K562 (cell line): ENCODE results near the gene PDPR. TPM values are rescaled to one million over a fixed set of nuclear protein-coding genes. Genes with fewer than 3 reads are reported as not detected.
"Not testable (repeated sequence)": the region's sequence is repeated elsewhere in the genome, so short reads cannot be mapped to it uniquely, and the experiment has no call there.

Source experiments
- ATF3 ChIP-seq, 2 experiments: fragments of 450-650 bp in 1 of 2; sonication (generic) in 1 of 2; formaldehyde crosslinking in 1 of 2; IDR thresholded peaks in 1 of 2; conservative IDR thresholded peaks in 1 of 2; 2 replicates each; pipeline versions ENCODE4 v1.6.1 to v1.8.1; 2016 to 2023; ENCODE audit warnings: mild to moderate bottlenecking in 2 of 2, moderate library complexity in 2 of 2, inconsistent platforms in 1 of 2, missing genetic modification reagents in 1 of 2
- CTBP1 ChIP-seq: fragments of 450-650 bp; IDR thresholded peaks from 2 replicates; pipeline ENCODE4 v1.6.1; 2016; ENCODE audit warnings: borderline replicate concordance
- CXXC5 ChIP-seq: fragments of 250-450 bp; sonication (Bioruptor Pico); IDR thresholded peaks from 2 replicates; pipeline ENCODE4 v1.8.0; 2022; ENCODE audit warnings: inconsistent platforms, mild to moderate bottlenecking, moderate library complexity
- ETS1 ChIP-seq: conservative IDR thresholded peaks from 2 replicates; pipeline ENCODE4 v1.6.1; 2011; ENCODE audit warnings: low read depth, mild to moderate bottlenecking, low read length; ENCODE audit not compliant: control insufficient read depth
- FOXK2 ChIP-seq, 2 experiments: fragments of 450-650 bp; IDR thresholded peaks in 1 of 2; conservative IDR thresholded peaks in 1 of 2; 2 replicates each; pipeline ENCODE4 v1.6.1; 2016; ENCODE audit warnings: low read depth in 2 of 2, mild to moderate bottlenecking in 1 of 2
- GABPB1 ChIP-seq: sonication (generic); formaldehyde crosslinking; IDR thresholded peaks from 2 replicates; pipeline ENCODE4 v1.8.0; 2022; ENCODE audit warnings: mild to moderate bottlenecking, missing genetic modification reagents
- HNRNPLL ChIP-seq: fragments of 200-400 bp; formaldehyde crosslinking; IDR thresholded peaks from 2 replicates; pipeline ENCODE4 v1.6.1; 2017; ENCODE audit warnings: low read length, low read depth, mild to moderate bottlenecking; ENCODE audit not compliant: poor library complexity, severe bottlenecking
- MTA3 ChIP-seq: fragments of 450-650 bp; formaldehyde crosslinking; IDR thresholded peaks from 2 replicates; pipeline ENCODE4 v1.6.1; 2017; ENCODE audit warnings: mild to moderate bottlenecking, borderline replicate concordance
- PKNOX1 ChIP-seq: fragments of 450-650 bp; IDR thresholded peaks from 2 replicates; pipeline ENCODE4 v1.6.1; 2016
- POLR2A ChIP-seq: fragments of 450-650 bp; conservative IDR thresholded peaks from 2 replicates; pipeline ENCODE4 v1.6.1; 2016
- RBFOX2 ChIP-seq: fragments of 200-400 bp; formaldehyde crosslinking; IDR thresholded peaks from 2 replicates; pipeline ENCODE4 v1.6.1; 2017; ENCODE audit warnings: low read depth, mild to moderate bottlenecking, low read length, moderate library complexity
- TCF7L2 ChIP-seq: fragments of 150-350 bp; IDR thresholded peaks from 2 replicates; pipeline ENCODE4 v1.6.1; 2016; ENCODE audit warnings: low read depth, mild to moderate bottlenecking, low read length, moderate library complexity
- TEAD4 ChIP-seq, 2 experiments: sonication (generic) in 1 of 2; formaldehyde crosslinking in 1 of 2; IDR thresholded peaks; 2 replicates each; pipeline versions ENCODE4 v1.6.1 to v1.8.0; 2012 to 2022; ENCODE audit warnings: borderline replicate concordance in 1 of 2, inconsistent platforms in 1 of 2, low read length in 1 of 2, mild to moderate bottlenecking in 1 of 2, missing genetic modification reagents in 1 of 2
- TGIF2 ChIP-seq: sonication (generic); formaldehyde crosslinking; IDR thresholded peaks from 2 replicates; pipeline ENCODE4 v1.8.1; 2022; ENCODE audit warnings: mild to moderate bottlenecking, missing genetic modification reagents, moderate library complexity
- YY1 ChIP-seq, 3 experiments: IDR thresholded peaks; 2 replicates each; pipeline ENCODE4 v1.6.1; 2011; ENCODE audit warnings: low read length in 2 of 3, mild to moderate bottlenecking in 2 of 3, moderate library complexity in 2 of 3, borderline replicate concordance in 1 of 3, control low read depth in 1 of 3, low read depth in 1 of 3; ENCODE audit not compliant: insufficient read depth in 3 of 3, insufficient replicate concordance in 2 of 3, control insufficient read depth in 1 of 3, insufficient read length in 1 of 3; ENCODE audit errors: extremely low read depth in 1 of 3
- polyA plus RNA-seq, 8 experiments: library from polyadenylated mRNA; depleted of rRNA in 4 of 8; stranded (reverse) in 5 of 8; unstranded in 3 of 8; fragments of >200 nt; fragmentation: Nextera tagmentation in 2 of 8; fragmentation: Illumina TruSeq in 1 of 8; extraction: Ambion mirVana in 2 of 8; extraction: Trizol in 1 of 8; gene quantifications; 2 replicates each; pipeline versions ENCODE4 v1.2.1 to v1.2.3, GENCODE V29; 2011 to 2014; ENCODE audit warnings: inconsistent platforms in 1 of 8, missing spikeins in 1 of 8
- total RNA-seq, 7 experiments: library from RNA; depleted of rRNA in 6 of 7; stranded (reverse); fragments of >200 nt in 6 of 7; fragmentation: Illumina TruSeq in 2 of 7; extraction: Trizol in 2 of 7; gene quantifications; 2 replicates each; pipeline versions ENCODE4 v1.2.1 to v1.2.3, GENCODE V29; 2011 to 2021; ENCODE audit warnings: low replicate concordance in 1 of 7
- TF ChIP-seq, protein P1 (sequence below), 2 experiments: fragments of 450-650 bp in 1 of 2; IDR thresholded peaks; 2 replicates each; pipeline ENCODE4 v1.6.1; 2011 to 2017; ENCODE audit warnings: low read depth in 2 of 2, antibody characterized with exemption in 1 of 2, borderline replicate concordance in 1 of 2, low read length in 1 of 2, mild to moderate bottlenecking in 1 of 2, mixed read lengths in 1 of 2; ENCODE audit not compliant: control insufficient read depth in 1 of 2

The PDPR gene
- total and polyA plus RNA-seq, 9 of the 15 experiments (the other 6 are each of a cell fraction or from before 2014, with no cell fraction given): 4.9 to 35.7 (median 19.1) TPM

DNA sequence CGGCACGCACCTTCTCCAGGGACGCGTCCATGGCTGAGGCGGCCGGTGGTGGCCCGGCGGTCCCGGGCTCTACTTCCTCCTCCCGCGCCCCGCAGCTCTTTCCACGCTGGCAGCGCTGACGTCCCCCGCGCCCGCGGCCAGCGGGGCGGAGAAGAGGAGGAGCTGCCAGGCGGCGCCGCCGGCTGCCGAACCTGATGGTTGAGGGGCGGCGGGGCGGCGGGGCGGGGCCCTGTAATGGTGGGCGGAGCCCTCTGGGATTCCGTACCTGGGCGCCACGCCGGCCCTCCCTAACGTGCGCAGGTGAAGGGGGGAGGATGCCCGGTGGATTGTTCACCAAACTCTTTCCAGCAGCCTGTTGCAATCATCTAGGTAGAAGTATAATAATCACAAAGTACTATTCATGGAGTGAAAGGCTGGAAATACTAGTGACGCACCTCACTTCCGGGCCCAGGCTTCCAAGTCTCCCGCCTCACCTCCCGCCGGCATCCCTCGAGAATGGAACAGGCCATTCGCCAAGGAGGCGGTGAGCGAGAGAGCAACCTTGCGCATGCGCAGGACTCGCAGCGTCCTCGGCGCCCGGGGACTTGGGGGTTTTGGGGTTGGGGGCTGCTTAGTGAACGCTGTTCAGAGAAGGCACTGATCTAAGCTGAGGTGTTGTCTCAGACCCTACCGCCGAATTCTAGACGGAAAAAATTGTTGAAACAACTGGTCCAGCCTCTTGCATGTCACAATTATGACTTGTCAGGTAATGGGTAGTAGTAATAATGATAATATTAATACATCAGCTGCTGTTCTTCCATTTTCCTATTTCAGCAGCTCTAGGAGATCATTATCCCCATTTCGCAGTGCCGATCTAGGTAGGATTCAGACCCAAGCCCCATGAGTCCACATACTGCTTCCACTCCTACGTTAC lies 48.1 kb upstream of the PDPR start (continued):
- TF ChIP-seq, protein P1, sequence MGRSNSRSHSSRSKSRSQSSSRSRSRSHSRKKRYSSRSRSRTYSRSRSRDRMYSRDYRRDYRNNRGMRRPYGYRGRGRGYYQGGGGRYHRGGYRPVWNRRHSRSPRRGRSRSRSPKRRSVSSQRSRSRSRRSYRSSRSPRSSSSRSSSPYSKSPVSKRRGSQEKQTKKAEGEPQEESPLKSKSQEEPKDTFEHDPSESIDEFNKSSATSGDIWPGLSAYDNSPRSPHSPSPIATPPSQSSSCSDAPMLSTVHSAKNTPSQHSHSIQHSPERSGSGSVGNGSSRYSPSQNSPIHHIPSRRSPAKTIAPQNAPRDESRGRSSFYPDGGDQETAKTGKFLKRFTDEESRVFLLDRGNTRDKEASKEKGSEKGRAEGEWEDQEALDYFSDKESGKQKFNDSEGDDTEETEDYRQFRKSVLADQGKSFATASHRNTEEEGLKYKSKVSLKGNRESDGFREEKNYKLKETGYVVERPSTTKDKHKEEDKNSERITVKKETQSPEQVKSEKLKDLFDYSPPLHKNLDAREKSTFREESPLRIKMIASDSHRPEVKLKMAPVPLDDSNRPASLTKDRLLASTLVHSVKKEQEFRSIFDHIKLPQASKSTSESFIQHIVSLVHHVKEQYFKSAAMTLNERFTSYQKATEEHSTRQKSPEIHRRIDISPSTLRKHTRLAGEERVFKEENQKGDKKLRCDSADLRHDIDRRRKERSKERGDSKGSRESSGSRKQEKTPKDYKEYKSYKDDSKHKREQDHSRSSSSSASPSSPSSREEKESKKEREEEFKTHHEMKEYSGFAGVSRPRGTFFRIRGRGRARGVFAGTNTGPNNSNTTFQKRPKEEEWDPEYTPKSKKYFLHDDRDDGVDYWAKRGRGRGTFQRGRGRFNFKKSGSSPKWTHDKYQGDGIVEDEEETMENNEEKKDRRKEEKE (IDR thresholded peaks at IDR 0.05; ENCODE audit: borderline replicate concordance in 1 of 2, control insufficient read depth in 1 of 2, low read depth in 2 of 2, low read length in 1 of 2): peak in 1 of 2 experiments; percentile 91; a peak in 2 of 4 replicates
- TF ChIP-seq TGIF2 (CRISPR knock-in tag): peak; percentile 66; the same call in 1 of the 2 replicates
- TF ChIP-seq ATF3 (IDR thresholded peaks at IDR 0.05): peak; percentile 13; the same call in 1 of the 2 replicates
- not testable (repeated sequence) for TF ChIP-seq ATF3 (CRISPR knock-in tag; conservative IDR thresholded peaks at IDR 0.05); TEAD4 (IDR thresholded peaks at IDR 0.05; ENCODE audit: low read length)
- TF ChIP-seq YY1 (IDR thresholded peaks at IDR 0.05; ENCODE audit: borderline replicate concordance in 1 of 3, control insufficient read depth in 1 of 3, extremely low read depth in 1 of 3, insufficient read depth in 3 of 3, insufficient read length in 1 of 3, insufficient replicate concordance in 2 of 3, low read depth in 1 of 3, low read length in 2 of 3): peak in 1 of 3 experiments; percentile 13
- peak; percentile 50; the same call in 1 of the 2 replicates for TF ChIP-seq ETS1
- 0 out of 2 replicates have a peak, but pooled peaks have one; percentile 48 for TF ChIP-seq TEAD4 (CRISPR knock-in tag; IDR thresholded peaks at IDR 0.05; ENCODE audit: borderline replicate concordance)
- peak; percentile 78 for TF ChIP-seq RBFOX2
- TF ChIP-seq GABPB1: peak; percentile 57; the same call in 1 of the 2 replicates
- TF ChIP-seq POLR2A: peak; percentile 52
- TF ChIP-seq PKNOX1: 0 out of 2 replicates have a peak, but pooled peaks have one; percentile 8
- TF ChIP-seq TCF7L2: peak; percentile 78
- TF ChIP-seq HNRNPLL: peak; percentile 55
- TF ChIP-seq CTBP1: peak; percentile 82
- peak; percentile 69 for TF ChIP-seq CXXC5 (CRISPR knock-in tag)
- TF ChIP-seq FOXK2 (conservative IDR thresholded peaks at IDR 0.05 in 1 of 2, IDR thresholded peaks at IDR 0.05 in 1 of 2; ENCODE audit: low read depth in 2 of 2): peak in 1 of 2 experiments; percentile 98; a peak in 2 of 4 replicates
- 0 out of 2 replicates have a peak, but pooled peaks have one; percentile 21 for TF ChIP-seq MTA3
